RWPE1 (cell line): ENCODE results near the gene IRS2.

Experiments
- CTCF ChIA-PET: fragments of 350-600 bp; sonication (Branson Sonifier 250); formaldehyde crosslinking; extraction: SDS; loops from one replicate; lab custom pipeline; 2021; lab: Yijun Ruan, JAX
- POLR2A ChIA-PET: fragments of 400-600 bp; formaldehyde crosslinking; extraction: SDS; loops from one replicate; lab custom pipeline; 2020; ENCODE audit warnings: antibody characterized with exemption; ENCODE audit not compliant: low non-redundant PET; lab: Yijun Ruan, JAX
- DNase-seq: peaks from one replicate; pipeline ENCODE4 v3.0.0; 2012; ENCODE audit warnings: low spot score
- H3K27ac ChIP-seq: fragments of 450-650 bp; 2 replicates; pipeline ENCODE4 v1.5.1; 2017
- CTCF ChIP-seq: fragments of 450-650 bp; conservative IDR thresholded peaks from 2 replicates; pipeline ENCODE4 v1.5.1; 2017; ENCODE audit warnings: low read depth, mild to moderate bottlenecking

The IRS2 gene

GRCh38 chr13:109755997-109756396 lies 30.4 kb downstream of the IRS2 start:
- ChIA-PET CTCF (no interaction called here), POLR2A (no interaction called here)
- no peak overlapping the region for H3K27ac ChIP-seq
- no peak for TF ChIP-seq CTCF
- no peak for DNase-seq

- CTCF ChIA-PET, result no interaction called here
- DNase-seq, result no peak
- POLR2A ChIA-PET, result no interaction called here
These were observed 30.8 kb downstream of the IRS2 start for GRCh38 chr13:109755551-109755950.

GRCh38 chr13:109751477-109751876 lies 34.9 kb downstream of the IRS2 start:
- no peak overlapping the region for H3K27ac ChIP-seq
- ChIA-PET CTCF (interaction anchor here (0.6 kb wide), 1 partner anchor 790 kb away, joined by 3 read pairs; no protein-coding TSS in a partner anchor), POLR2A (no interaction called here)
- no peak for DNase-seq
- no peak for TF ChIP-seq CTCF

More at GRCh38 chr13:109755551-109755950, 30.8 kb downstream of the IRS2 start:
- no peak overlapping the region for H3K27ac ChIP-seq
- TF ChIP-seq CTCF, result no peak

GRCh38 chr13:109750221-109750775 lies 36.1 kb downstream of the IRS2 start:
- ChIA-PET POLR2A (no interaction called here), CTCF (no interaction called here)
- DNase-seq, result no peak

GRCh38 chr13:109749365-109749764 lies 37.0 kb downstream of the IRS2 start:
- ChIA-PET POLR2A (no interaction called here), CTCF (no interaction called here)
- peak overlapping the region; percentile 41 for H3K27ac ChIP-seq
- DNase-seq, result no peak
- TF ChIP-seq CTCF, result no peak

More at GRCh38 chr13:109750221-109750775, 36.1 kb downstream of the IRS2 start:
- no peak overlapping the region for H3K27ac ChIP-seq
- TF ChIP-seq CTCF, result no peak

- H3K27ac ChIP-seq, result no peak overlapping the region
- POLR2A ChIA-PET, result no interaction called here
- CTCF ChIA-PET, result no interaction called here
- TF ChIP-seq CTCF, result no peak
- DNase-seq, result no peak
These were observed 37.7 kb downstream of the IRS2 start for GRCh38 chr13:109748677-109749076.
